Measurements from ENCODE around the gene SEMA6B. TPM values are rescaled to one million over a fixed set of nuclear protein-coding genes. Genes with fewer than 3 reads are reported as not detected.

Gene SEMA6B
- polyA plus RNA-seq, 6 donors from 2014 or later = not detected

DNA sequence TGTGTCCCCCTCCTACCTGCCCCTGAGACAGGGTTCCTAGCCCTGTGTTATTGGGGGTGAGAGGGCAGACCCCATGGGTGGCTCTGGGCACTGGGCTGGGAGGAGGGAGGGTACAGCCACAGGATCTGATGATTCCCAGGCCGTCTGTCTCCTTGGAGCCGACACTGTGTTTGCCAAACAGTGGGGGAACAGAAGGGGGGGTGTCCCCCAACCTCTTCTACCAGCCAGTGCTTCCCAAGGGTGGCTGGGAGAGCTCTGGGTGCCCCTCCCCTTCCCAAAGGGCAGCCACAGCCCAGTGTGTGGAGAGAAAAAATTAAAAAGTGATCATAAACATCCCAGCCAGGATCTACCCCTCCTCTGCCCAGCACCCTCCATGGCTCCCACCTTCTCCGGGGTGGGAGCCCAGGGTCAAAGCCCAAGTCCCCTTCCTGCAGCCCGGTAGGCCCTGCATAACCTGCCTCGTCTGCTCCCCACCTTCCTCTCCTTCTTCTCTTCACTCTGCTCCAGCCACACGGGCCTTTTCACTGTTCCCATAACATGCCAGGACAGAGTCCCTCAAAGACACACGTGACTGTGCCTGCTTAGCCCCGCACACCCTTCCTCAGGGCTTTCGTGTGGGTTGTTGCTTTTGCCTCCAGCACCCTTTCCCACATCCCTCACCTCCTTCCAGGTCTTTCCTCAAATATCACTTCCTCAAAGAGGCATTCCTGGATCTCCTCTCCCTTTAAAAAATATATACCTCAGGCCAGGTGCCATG, 39.8 kb downstream of the SEMA6B start:
- Mint-ChIP-seq H3K36me3 (no peaks in the 10 kb centered on the region), H3K9me3 (peaks cover 0 to 4% (median 0%) of the 10 kb centered on the region in 7 donors), H3K27me3 (peaks cover 4 to 11% (median 7%) of the 10 kb centered on the region in 3 donors), H3K27ac (peak overlapping the region in 1 of 6 donors; percentile 20), H3K4me1 (no peaks in the 10 kb centered on the region), H3K4me3 (no peak overlapping the region)
- no peak for DNase-seq
- ATAC-seq (ENCODE audit: low read depth in 2 of 2) = no peak

- Mint-ChIP-seq H3K4me3 (no peak overlapping the region), H3K9me3 (peaks cover 0 to 4% (median 0%) of the 10 kb centered on the region in 7 donors), H3K27ac (no peak overlapping the region), H3K36me3 (no peaks in the 10 kb centered on the region), H3K4me1 (no peaks in the 10 kb centered on the region), H3K27me3 (peaks cover 4 to 11% (median 7%) of the 10 kb centered on the region in 3 donors)
- ATAC-seq (ENCODE audit: low read depth in 2 of 2) = no peak
- DNase-seq = no peak
Measured at GRCh38 chr19:4519172-4519496, 40.4 kb downstream of the SEMA6B start.

- H3K27me3 Mint-ChIP-seq = peaks cover 4 to 11% (median 7%) of the 10 kb centered on the region in 3 donors
- H3K36me3 Mint-ChIP-seq = no peaks in the 10 kb centered on the region
- no peak within 1 kb of the TSS for H3K4me3 Mint-ChIP-seq
- H3K27ac Mint-ChIP-seq = no peak within 1 kb of the TSS
- no peaks in the 10 kb centered on the region for H3K4me1 Mint-ChIP-seq
- ATAC-seq (ENCODE audit: low read depth in 2 of 2) (no peak), DNase-seq (no peak)
- H3K9me3 Mint-ChIP-seq = peaks cover 0 to 4% (median 0%) of the 10 kb centered on the region in 7 donors
Measured at GRCh38 chr19:4518345-4519171, 40.9 kb downstream of the SEMA6B start, which contains the start of gene PLIN4. TSS of gene PLIN4 (minus strand) at chr19:4518486. CDS start at chr19:4518272, 214 bp downstream.

- H3K4me3 Mint-ChIP-seq = no peak overlapping the region
- no peak for ATAC-seq (ENCODE audit: low read depth in 2 of 2)
- H3K4me1 Mint-ChIP-seq = no peaks in the 10 kb centered on the region
- H3K36me3 Mint-ChIP-seq = no peaks in the 10 kb centered on the region
- peaks cover 0 to 4% (median 0%) of the 10 kb centered on the region in 7 donors for H3K9me3 Mint-ChIP-seq
- no peak overlapping the region for H3K27ac Mint-ChIP-seq
- DNase-seq = no peak
- H3K27me3 Mint-ChIP-seq = peaks cover 4 to 11% (median 7%) of the 10 kb centered on the region in 3 donors
Measured at GRCh38 chr19:4517451-4518057, 41.9 kb downstream of the SEMA6B start.

DNA sequence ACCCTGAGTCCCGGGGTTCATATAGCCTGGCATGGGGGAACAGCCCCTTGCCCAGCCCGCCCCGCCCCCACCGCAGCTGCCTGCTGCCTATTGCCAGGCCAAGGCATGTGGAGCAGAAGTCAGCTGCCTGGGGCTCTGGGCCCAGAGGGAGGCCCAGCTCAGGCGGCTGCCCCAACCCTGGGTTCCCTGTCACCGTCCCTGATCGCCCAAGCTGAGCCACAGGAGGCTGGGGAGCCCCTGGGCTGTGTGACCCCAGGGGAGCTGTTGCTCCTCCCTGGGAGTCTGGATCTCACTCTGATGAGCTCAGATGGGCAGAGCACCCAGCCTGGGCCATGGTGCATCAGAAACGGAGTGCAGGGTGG, 42.6 kb downstream of the SEMA6B start:
- no peaks in the 10 kb centered on the region for H3K36me3 Mint-ChIP-seq
- DNase-seq = no peak
- H3K9me3 Mint-ChIP-seq = peaks cover 0 to 4% (median 0%) of the 10 kb centered on the region in 7 donors
- no peak overlapping the region for H3K4me3 Mint-ChIP-seq
- H3K4me1 Mint-ChIP-seq = no peaks in the 10 kb centered on the region
- no peak for ATAC-seq (ENCODE audit: low read depth in 2 of 2)
- peaks cover 4 to 11% (median 7%) of the 10 kb centered on the region in 3 donors for H3K27me3 Mint-ChIP-seq
- no peak overlapping the region for H3K27ac Mint-ChIP-seq

DNA sequence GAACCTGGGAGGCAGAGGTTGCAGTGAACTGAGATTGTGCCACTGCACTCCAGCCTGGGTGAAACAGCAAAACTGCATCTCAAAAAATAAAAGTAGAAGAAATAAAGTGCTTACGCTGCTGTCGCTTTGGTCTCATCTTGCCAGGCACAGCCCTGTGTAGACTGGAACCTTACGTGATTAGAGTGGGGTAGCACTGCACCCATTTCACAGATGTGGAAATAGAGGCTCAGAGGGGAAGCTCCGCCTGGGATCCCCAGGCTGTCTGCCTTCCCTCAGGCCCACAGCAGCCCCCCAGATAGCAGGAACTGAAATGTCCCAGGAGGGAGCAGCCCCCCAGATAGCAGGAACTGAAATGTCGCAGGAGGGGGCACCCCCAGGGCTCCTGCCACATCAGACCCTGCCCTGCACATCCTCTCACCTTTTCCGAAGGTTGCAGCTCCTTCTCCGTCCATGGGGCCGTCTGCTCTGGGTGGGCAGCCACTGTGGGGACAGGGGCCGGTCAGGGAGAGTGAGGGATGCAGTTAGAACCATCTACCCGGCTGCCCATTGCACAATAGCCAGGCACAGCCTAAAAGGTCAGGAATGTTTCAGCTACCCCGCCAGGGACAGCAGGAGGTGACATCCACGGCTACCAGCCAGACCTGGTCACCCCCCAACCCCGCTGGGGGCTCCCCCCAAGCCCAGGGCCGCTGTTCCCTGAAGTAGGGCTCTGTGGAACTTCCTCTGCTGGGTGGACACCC, 43.1 kb downstream of the SEMA6B start:
- ATAC-seq (ENCODE audit: low read depth in 2 of 2) = no peak
- H3K36me3 Mint-ChIP-seq = no peaks in the 10 kb centered on the region
- H3K9me3 Mint-ChIP-seq = peaks cover 0 to 4% (median 0%) of the 10 kb centered on the region in 7 donors
- H3K27ac Mint-ChIP-seq = peak overlapping the region in 1 of 6 donors; percentile 57
- DNase-seq = no peak
- H3K4me3 Mint-ChIP-seq = no peak overlapping the region
- no peaks in the 10 kb centered on the region for H3K4me1 Mint-ChIP-seq
- H3K27me3 Mint-ChIP-seq = peaks cover 2 to 11% (median 7%) of the 10 kb centered on the region in 3 donors

DNA sequence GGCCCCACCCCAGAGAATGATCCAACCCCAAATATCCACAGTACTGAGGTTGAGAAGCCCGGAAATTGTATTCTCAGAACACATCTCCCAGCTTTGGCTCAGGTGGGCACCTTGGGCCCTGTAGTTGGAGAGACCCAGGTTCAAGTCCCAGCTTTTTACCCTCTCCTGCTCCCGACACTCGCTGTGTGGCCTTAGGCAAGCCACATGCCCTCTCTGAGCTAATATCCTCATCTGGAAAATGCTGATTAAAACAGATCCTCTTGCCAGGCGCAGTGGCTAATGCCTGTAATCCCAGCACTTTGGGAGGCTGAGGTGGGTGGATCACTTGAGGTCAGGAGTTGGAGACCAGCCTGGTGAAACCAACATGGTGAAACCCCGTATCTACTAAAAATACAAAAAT, 43.8 kb downstream of the SEMA6B start:
- Mint-ChIP-seq H3K36me3 (no peaks in the 10 kb centered on the region), H3K4me1 (no peaks in the 10 kb centered on the region), H3K4me3 (no peak overlapping the region), H3K9me3 (peaks cover 0 to 4% (median 0%) of the 10 kb centered on the region in 7 donors), H3K27ac (no peak overlapping the region), H3K27me3 (peaks cover 0 to 11% (median 7%) of the 10 kb centered on the region in 3 donors)
- no peak for ATAC-seq (ENCODE audit: low read depth in 2 of 2)
- DNase-seq = no peak

DNA sequence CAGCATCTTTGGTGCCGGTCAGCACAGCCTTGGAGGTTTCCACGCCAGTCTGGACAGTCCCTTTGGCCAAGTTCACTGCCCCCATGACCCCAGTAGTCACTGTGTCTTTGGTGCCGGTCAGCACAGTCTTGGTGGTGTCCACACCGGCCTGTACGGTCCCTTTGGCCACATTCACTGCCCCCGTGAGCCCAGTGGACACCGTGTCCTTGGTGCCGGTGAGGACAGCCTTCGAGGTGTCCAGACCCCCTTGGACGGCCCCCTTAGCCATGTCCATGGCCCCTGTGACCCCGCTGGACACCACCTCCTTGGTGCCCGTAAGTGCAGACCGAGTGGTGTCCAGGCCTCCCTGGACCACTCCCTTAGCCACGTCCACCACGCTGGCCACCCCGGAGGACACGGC, 46.2 kb downstream of the SEMA6B start:
- DNase-seq (no peak), ATAC-seq (ENCODE audit: low read depth in 2 of 2) (no peak)
- Mint-ChIP-seq H3K4me3 (no peak overlapping the region), H3K9me3 (no peaks in the 10 kb centered on the region), H3K36me3 (no peaks in the 10 kb centered on the region), H3K27ac (no peak overlapping the region), H3K4me1 (no peaks in the 10 kb centered on the region), H3K27me3 (no peaks in the 10 kb centered on the region)

DNA sequence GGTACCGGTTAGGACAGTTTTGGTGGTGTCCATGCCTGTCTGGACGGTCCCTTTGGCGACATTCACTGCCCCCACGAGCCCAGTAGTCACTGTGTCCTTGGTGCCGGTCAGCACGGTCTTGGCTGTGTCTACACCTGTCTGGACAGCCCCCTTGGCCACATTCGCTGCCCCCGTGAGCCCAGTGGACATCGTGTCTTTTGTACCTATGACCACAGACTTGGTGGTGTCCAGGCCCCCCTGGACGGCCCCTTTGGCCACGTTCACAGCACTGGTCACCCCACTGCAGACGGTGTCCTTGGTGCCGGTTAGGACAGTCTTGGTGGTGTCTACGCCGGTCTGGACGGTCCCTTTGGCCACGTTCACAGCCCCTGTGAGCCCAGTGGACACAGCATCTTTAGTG, 47.4 kb downstream of the SEMA6B start:
- no peak overlapping the region for H3K27ac Mint-ChIP-seq
- no peaks in the 10 kb centered on the region for H3K4me1 Mint-ChIP-seq
- no peak overlapping the region for H3K4me3 Mint-ChIP-seq
- no peaks in the 10 kb centered on the region for H3K27me3 Mint-ChIP-seq
- DNase-seq (no peak), ATAC-seq (ENCODE audit: low read depth in 2 of 2) (no peak)
- no peaks in the 10 kb centered on the region for H3K9me3 Mint-ChIP-seq
- H3K36me3 Mint-ChIP-seq = no peaks in the 10 kb centered on the region

GRCh38 chr19:4511300-4512054, 48.0 kb downstream of the SEMA6B start:
- H3K4me3 Mint-ChIP-seq = no peak overlapping the region
- no peaks in the 10 kb centered on the region for H3K4me1 Mint-ChIP-seq
- DNase-seq (no peak), ATAC-seq (ENCODE audit: low read depth in 2 of 2) (no peak)
- H3K27ac Mint-ChIP-seq = no peak overlapping the region
- peaks cover 0 to 2% of the 10 kb centered on the region in 2 donors for H3K36me3 Mint-ChIP-seq
- no peaks in the 10 kb centered on the region for H3K9me3 Mint-ChIP-seq
- H3K27me3 Mint-ChIP-seq = no peaks in the 10 kb centered on the region

DNA sequence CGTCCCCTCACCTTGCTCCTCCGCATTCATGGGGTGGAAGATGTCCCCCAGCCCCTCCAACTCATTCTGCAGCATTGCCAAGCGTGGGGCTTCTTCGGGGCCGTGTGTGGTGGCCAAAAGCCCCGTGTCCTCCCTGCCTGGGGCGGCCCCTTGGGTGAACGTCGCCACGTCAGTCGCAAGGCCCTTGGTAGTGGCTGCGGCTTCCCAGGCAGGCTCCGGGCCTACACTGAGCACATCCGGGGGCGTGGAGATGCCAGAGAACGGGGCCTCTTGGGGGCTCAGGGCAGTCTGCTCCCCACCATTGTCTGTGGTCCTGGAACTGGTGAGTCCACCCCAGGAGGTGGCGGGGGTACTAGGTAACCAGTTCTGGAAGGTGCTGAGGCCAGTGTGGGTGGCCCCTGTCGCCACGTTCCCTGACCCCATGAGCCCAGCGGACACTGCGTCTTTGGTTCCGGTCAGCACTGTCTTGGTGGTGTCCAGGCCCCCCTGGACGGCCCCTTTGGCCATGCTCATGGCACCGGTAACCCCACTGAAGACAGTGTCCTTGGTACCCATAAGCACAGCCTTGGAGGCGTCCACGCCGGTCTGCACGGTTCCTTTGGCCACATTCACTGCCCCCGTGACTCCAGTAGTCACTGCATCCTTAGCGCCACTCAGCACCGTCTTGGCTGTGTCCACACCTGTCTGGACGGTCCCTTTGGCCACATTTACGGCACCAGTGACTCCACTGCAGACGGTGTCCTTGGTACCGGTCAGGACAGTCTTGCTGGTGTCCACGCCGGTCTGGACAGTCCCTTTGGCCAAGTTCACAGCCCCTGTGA, 48.8 kb downstream of the SEMA6B start:
- DNase-seq (no peak), ATAC-seq (ENCODE audit: low read depth in 2 of 2) (no peak)
- Mint-ChIP-seq H3K9me3 (peaks cover 0 to 5% (median 0%) of the 10 kb centered on the region in 7 donors), H3K27me3 (no peaks in the 10 kb centered on the region), H3K4me3 (no peak overlapping the region), H3K36me3 (peaks cover 4 to 10% of the 10 kb centered on the region in 2 donors), H3K4me1 (peaks cover 0 to 5% (median 0%) of the 10 kb centered on the region in 3 donors), H3K27ac (no peak overlapping the region)

- no peak for ATAC-seq (ENCODE audit: low read depth in 2 of 2)
- peak overlapping the region in 1 of 6 donors; percentile 66 for H3K27ac Mint-ChIP-seq
- H3K27me3 Mint-ChIP-seq = no peaks in the 10 kb centered on the region
- peaks cover 0 to 8% (median 0%) of the 10 kb centered on the region in 3 donors for H3K4me1 Mint-ChIP-seq
- peaks cover 4 to 18% of the 10 kb centered on the region in 2 donors for H3K36me3 Mint-ChIP-seq
- no peak for DNase-seq
- no peak overlapping the region for H3K4me3 Mint-ChIP-seq
- peaks cover 0 to 5% (median 0%) of the 10 kb centered on the region in 7 donors for H3K9me3 Mint-ChIP-seq
Measured at GRCh38 chr19:4508698-4509097, 50.8 kb downstream of the SEMA6B start.

All from naive B cell (primary cell).